Activated CD8-positive, alpha-beta memory T cell treated with anti-CD3 and anti-CD28 coated beads for 48 hours (primary cell): ENCODE data around the gene RPS15.
A peak's percentile ranks its signal among the peaks of the same experiment; 100 is the strongest.
"Not testable (repeated sequence)": the region's sequence is repeated elsewhere in the genome, so short reads cannot be mapped to it uniquely, and the experiment has no call there.

Experiments
- DNase-seq, 3 experiments: peaks; one replicate each; pipeline ENCODE4 v3.0.0-alpha.2; 2020; ENCODE audit warnings: low read depth in 2 of 3, low spot score in 2 of 3

Gene RPS15

DNA sequence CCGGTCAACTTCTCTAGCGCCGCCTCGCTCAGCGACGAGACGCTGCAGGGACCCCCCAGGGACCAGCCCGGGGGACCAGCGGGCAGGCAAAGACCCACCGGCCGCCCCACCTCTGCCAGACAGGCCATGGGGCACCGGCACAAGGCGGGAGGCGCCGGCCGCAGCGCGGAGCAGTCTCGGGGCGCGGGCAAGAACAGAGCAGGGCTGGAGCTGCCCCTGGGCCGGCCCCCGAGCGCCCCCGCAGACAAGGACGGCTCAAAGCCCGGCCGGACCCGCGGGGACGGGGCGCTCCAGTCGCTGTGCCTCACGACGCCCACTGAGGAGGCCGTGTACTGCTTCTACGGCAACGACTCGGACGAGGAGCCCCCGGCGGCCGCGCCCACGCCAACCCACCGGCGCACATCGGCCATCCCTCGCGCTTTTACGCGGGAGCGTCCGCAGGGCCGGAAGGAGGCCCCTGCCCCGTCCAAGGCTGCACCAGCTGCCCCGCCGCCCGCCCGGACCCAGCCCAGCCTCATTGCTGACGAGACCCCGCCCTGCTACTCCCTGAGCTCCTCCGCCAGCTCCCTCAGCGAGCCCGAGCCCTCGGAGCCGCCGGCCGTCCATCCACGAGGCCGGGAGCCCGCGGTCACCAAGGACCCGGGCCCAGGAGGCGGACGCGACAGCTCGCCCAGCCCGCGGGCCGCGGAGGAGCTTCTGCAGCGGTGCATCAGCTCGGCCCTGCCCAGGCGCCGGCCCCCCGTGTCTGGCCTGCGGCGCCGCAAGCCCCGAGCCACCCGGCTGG is 29.5 kb downstream of the RPS15 start:
- no peak for DNase-seq

DNA sequence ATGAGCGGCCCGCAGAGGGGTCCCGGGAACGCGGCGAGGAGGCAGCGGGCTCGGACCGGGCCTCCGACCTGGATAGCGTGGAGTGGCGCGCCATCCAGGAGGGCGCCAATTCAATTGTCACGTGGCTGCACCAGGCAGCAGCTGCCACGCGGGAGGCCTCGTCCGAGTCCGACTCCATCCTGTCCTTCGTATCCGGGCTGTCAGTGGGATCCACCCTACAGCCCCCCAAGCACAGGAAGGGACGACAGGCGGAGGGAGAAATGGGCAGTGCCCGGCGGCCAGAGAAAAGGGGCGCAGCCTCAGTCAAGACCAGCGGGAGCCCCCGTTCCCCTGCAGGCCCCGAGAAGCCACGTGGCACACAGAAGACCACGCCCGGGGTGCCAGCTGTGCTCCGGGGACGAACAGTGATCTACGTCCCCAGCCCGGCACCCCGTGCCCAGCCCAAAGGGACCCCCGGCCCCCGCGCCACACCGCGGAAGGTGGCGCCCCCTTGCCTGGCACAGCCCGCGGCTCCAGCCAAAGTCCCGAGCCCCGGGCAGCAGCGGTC is 30.2 kb downstream of the RPS15 start:
- no peak for DNase-seq

DNA sequence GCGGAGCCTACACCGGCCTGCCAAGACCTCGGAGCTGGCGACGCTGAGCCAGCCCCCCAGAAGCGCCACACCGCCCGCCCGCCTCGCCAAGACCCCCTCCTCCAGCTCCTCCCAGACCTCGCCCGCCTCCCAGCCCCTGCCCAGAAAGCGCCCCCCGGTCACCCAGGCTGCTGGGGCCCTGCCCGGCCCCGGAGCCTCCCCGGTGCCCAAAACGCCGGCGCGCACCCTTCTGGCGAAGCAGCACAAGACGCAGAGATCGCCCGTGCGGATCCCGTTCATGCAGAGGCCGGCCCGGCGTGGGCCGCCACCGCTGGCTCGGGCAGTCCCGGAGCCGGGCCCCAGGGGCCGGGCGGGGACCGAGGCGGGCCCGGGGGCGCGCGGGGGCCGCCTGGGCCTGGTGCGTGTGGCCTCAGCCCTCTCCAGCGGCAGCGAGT is 30.6 kb downstream of the RPS15 start:
- no peak for DNase-seq

DNA sequence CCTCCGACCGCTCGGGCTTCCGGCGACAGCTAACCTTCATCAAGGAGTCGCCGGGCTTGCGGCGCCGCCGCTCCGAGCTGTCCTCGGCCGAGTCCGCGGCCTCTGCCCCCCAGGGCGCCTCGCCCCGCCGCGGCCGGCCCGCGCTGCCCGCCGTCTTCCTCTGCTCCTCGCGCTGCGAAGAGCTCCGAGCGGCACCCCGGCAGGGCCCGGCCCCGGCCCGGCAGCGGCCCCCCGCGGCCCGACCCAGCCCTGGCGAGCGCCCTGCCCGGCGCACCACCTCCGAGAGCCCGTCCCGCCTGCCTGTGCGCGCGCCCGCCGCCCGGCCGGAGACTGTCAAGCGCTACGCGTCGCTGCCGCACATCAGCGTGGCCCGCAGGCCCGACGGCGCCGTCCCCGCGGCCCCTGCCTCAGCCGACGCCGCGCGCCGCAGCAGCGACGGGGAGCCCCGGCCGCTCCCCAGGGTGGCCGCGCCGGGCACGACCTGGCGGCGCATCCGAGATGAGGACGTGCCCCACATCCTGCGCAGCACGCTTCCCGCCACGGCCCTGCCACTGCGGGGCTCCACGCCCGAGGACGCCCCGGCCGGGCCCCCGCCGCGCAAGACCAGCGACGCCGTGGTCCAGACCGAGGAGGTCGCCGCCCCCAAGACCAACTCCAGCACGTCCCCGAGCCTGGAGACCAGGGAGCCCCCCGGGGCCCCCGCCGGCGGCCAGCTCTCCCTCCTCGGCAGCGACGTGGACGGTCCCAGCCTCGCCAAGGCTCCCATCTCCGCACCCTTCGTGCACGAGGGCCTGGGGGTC is 31.3 kb downstream of the RPS15 start:
- DNase-seq: no peak

DNA sequence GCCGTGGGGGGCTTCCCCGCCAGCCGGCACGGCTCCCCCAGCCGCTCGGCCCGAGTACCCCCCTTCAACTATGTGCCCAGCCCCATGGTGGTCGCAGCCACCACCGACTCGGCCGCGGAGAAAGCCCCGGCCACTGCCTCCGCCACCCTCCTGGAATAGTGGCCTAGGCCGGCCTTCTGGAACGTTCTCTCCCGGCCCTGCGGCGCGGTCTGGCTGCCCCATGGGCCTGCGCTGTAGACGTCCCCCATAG is 31.8 kb downstream of the RPS15 start:
- no peak for DNase-seq

DNA sequence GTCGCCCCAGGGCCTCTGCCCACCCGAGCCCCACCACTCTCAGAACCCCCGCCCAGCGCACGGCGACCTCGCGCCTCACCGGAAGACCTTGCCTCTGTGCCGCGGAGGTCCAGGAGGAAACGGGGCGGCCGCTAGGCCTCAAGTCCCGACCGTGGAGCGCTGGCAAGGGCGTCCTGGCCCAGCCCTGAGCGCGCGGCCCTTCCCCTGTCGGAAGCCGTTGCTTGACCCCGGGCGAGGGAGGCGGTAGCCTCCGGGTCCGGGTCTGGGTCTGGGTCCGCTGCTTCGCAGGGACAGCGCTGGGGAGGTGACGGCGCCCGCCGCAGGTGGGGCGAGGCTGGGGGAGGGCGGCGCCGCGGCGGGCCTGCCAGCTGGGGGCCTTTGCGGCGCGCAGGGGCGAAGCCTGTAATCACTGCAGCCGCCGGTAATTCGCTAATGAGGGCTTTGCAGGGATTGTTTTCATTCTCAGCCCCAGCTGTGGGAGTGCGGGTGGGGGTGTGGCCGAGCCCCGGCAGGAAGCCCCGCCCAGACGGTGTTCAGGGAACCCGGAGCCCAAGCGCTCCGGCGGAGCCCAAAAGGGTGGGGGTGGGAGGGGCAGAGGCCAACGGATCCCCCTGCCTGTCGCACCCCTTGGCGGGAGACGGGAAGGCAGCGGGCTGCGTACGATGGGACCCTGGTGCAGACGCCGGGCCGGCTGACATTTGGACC is 32.3 kb downstream of the RPS15 start:
- peak in 1 of 3 experiments; percentile 37 for DNase-seq

DNA sequence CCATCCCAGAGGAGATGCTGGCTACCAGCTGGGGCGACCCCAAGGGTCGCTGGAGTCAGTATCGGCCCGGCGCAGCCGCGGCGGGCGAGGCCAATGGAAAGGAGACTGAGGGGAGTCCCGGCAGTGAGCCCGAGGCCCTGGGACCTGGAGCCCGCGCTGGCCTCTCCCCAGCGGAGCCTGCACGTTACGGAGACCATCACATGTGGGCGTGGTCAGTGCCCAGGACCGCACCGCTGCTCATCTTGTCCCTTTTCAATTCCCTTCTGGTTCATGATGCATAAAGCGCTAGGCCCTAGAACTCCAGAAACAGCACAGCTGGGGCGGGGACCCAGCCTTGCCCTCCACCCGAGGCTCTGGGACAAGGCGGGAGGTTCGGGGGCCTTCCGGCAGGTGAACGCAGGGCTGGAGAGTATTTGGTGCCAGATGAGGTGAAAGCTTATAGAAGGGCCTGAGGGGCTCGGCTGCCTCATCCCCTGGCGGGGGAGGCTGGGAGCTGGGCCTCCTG is 32.9 kb downstream of the RPS15 start:
- no peak for DNase-seq

DNA sequence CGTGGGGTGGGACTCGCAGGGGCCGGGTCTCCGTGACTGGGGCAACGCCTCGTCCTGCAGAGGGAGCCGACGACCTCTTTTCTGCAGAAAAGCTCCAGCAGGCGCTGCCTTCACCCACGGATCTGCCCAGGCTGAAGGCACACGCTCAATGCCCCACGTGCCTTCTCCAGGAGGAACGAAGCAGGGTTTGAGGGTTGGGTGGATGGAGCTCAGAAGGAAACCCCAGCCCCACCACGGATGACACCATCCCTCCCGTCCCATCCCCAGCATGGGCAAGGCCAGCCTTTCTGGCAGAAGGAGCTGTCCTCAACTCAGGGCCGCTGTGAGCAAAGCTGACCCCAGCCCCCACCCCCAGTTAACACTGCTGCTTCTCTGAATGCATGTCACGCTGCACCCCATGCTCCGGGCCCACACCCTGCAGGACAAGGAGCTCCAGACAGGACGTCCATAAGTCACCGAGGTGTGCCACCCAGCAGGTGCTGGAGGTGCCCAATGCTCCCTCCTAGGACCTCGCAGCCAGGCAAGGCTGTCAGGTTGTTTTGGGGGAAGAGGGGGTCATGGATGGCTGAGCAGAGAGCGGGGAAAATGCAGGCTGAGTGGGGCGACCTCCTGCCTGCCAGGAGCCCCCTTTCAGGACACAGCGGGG is 33.4 kb downstream of the RPS15 start:
- DNase-seq: no peak

DNA sequence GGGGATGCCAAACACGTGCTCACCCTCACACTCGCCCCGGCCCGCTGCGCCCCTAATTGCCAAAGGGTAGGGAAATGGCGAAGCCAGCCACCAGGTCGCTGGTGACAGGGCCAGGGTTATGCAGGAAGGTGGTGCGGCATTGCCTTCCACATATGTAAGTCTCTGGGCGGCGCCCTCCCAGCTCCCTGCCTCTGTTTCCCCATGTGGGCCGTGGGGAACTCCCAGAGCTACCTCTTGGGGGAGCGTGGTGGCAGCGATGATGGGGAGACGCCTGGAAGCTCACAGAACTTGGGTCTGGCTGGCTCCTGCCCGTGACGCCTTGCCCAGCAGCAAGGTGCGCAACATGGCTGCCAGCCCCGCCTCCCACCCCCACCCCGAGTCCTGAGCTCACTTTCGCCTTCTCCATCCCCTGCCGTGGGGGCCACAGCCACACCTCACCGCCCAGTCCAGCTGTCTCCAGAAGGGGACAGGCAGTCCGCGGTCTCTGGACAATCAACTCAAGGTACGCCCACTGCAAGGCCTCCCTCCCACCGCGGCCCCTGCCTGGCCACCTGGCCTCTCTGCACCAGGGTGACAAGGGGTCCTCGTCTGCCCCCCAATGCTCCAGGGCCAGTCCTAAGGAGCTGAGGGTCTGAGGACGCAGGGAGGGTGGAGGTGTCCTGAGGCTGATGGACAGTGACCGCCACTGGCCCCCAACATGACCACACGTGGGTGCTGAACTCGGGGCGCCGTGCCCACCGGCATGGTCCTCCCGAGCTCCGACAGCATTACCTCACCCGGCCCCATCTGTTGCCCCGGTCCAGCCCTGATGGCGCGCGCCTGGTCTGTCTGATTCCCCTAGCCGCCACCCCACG is 34.3 kb downstream of the RPS15 start:
- no peak for DNase-seq

DNA sequence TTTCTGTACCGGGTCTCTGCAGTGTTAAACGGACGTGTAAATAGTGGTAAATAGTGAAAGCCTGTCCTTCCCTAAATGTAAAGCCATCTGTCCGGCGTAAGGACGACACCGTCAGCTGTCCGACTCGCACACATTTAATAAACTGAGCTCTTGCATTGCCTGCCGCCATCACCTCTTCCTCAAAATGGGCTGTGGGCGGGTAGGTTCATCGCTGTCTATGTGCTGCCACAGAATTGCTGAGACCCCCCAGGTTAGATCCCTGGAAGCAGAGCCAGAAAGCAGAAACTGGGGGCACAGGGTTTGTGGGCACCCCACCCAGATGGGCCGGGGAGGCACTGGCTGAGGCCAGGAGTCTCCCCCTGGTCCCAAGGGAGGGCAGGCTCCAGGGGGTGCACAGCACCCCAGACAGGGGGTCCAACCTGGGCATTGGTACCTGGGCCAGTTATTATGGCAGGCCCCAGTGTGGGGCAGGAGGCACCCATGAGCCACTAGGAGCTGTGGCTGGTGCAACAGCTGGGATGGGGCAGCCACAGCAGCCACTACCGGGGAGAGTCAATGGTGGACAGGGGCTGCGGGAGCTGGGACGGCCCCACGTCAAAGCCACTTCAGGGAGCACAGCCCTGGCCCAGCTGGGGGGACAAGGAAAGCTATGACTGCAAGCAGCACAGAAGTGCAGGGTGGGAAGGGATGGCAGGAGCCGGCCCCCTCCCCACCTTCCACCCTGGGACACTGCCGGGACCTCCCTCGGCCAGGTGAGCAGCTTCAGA is 35.1 kb downstream of the RPS15 start:
- no peak for DNase-seq

DNA sequence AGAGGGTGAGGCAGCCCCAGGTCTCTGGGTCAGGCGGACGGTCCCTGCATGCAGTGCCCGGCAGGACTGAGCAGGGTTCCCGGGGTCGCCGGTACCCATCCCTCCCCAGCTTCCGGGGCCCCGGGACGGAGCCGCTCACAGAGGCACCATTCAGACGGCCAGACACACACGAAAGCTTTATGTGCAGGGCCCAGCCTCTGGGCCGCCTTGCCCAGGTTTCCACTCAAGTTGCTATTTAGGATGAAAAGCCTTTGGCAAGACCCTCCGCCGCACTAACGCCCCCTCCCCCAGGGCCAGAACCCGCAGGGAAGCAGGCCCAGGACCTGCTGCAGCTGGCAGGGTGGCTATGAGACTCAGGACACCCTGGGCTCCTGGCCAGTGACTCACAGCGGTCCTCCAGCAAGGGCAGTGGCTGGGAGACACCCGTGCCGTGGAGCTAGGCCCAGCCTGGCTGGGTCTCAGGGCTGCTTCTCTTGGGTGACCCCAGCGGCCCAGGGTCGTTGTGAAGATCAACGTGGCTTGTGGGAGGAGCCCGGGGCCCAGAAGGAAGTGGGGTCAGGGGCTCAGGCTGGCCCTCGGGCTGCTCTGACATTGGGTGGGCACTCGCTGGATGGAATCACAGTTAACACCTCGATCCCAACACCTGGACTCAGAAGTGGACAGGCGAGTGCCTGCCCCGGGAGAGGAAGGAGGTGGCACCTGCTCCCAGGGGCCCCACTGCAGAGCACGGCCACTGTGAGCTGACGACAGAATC is 36.0 kb downstream of the RPS15 start:
- DNase-seq: no peak

DNA sequence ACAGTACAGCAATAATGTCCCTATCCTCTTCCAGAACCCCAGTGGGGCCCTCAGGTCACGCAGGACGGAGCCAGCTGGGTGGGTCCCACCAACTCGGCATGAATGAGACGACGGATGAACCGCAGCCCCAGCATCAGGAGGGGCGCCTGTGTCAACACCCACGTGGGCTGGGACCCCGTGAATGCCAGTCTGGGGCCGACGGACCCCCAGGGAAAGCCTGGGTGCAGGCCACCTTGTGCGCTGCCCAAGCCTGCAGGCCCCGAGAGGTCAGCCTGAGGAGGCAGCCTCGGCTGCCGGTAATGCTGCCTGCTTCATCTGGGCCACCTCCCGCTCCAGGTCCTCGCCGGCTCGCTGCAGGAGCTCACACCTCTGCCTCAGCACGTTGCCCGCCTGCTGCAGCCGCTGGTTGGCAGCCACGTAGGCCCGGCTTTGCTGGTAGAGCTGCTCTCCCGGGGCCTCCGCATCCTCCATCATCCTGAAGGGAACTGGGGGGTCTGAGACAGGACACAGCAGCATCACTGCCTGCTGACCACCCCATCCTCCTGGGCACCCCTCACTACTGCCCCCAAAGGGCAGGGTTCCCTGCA is 36.7 kb downstream of the RPS15 start:
- no peak for DNase-seq

DNA sequence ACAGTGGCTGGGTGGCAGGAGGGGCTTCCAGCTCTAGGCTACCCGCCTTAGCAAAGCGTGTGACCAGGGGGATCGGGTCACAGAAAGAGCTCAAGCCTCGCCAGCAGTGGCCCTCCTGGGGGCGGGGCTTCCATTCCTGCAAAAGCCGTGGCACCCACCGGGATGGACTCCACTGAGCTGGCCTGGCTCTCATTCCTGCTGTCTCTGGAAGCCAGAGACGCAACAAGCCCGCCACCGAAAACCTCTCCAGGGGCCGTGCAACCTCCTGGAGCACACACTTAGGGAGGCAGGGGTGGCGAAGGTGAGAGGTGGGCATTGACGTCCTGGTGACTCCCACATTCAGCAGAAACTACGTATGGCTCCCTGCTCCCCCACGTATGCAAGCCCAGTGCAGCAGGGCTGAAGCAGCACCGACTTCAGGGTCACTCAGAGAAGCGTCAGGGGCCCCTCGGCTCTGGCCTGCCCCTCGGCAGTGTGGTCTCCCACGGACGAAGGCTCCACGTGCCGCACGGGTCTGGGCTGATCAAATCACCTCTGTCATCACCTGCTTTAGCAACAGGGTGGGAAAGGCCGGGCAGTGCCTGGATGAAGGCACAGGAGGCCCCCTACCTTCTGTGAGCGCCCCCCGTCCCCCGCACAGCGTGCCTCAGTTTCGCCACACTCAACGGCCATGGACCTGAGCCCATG is 37.7 kb downstream of the RPS15 start:
- no peak for DNase-seq

DNA sequence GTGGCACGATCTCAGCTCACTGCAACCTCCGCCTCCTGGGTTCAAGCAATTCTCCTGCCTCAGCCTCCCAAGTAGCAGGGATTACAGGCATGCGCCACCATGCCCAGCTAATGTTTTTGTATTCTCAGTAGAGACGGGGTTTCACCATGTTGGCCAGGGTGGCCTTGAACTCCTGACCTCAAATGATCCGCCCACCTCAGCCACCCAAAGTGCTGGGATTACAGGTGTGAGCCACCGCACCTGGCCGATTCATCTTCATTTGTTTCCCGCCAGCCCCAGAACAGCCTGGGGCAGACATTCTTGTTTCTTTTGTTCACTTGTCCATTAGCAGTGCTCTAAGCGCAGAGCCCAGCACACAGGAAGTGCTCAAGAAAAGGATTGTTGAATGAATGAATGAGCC is 38.9 kb downstream of the RPS15 start:
- DNase-seq: not testable (repeated sequence)

DNA sequence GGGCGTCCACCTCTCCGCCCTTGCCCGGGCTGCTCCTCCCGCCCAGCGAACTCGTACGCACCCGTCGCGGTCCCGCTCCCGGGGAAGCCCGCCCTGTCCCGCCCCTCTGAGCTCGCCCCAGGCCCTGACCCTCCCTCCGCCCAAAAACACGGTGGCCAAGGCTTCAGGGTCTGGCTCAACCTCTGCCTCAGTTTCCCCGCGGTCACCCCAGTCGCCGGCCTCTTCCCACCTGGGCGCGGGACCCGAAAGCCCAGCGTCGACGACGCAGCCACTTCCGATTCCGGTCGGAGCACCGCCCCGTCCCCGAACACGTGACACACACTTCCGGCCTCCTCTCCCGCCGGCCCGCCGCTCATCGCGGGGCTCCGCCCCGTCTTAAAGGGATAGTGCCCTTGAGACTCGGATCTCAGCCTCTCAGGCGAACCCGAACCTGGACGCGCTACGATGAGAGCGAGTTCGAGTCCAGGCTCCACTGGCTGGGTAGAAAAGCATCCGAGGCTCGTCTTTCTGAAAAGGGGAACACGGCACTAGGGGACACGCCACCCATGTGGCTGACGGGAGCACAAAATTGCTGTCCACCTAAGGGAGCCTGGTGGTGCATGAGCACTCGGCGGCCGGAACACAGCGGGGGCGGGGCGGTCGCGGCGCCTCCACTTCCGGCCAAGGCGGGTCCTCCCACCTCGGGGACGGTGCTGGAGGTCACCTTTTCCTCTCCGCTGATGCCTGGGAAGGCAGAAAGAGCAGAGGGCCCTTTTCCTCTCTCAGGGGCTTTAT is 40.9 kb downstream of the RPS15 start, which contains the start of gene C19orf25:
Gene C19orf25 (minus strand): TSS at position 282 of the 774 bp plus-strand sequence. CDS start 312 bp downstream, outside the sequence.
- peak; percentile 79 to 87 (median 86) for DNase-seq

DNA sequence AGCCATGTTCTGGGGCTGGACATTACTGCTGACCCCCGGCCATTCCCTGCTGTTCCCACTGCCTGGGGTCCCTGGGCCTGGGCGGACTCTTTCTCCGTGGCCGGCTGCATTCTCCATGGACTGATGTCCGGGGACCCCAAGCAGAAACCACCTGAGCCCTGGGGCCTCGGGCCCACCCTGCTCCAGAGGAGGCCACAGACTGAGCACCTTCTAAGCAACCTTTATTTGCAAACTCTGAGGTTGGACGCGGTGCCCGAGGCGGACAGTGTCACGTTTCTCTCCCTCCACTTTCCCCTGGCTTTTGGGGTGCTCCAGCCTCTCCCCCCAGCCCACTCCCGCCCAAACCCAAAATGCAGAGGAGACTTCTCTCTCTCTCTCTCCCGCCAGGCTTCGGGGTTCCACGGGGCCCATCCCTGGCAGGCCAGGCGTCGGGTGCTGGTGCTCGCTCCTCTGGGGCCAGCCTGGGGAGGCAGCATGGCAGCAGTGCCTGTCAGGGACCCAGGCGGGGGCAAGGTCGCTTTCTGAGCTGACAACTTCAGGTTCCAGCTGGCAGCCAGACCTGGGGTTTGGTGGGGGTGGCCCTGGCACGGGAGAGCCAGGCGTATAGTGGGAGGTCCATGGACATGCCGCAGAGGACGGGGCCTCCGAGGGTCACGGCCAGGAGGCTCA is 43.2 kb downstream of the RPS15 start:
- DNase-seq: no peak
